MM.1S (cell line): Measurements from ENCODE around the gene GNAI3.

ENCODE experiments used
- DNase-seq: peaks from one replicate; pipeline ENCODE4 v3.0.0-alpha.2; 2015
- H2AFZ ChIP-seq: fragments of 300-600 bp; sonication (generic); 2 replicates; pipeline ENCODE4 v1.6.0; 2016; ENCODE audit warnings: antibody characterized with exemption, low read length
- H3F3A ChIP-seq: fragments of 300-600 bp; sonication (generic); 2 replicates; pipeline ENCODE4 v1.6.1; 2016; ENCODE audit warnings: mild to moderate bottlenecking, antibody characterized with exemption, low read length, moderate library complexity, mixed read lengths; ENCODE audit not compliant: insufficient read depth
- H3K27ac ChIP-seq: fragments of 300-600 bp; sonication (generic); 2 replicates; pipeline ENCODE4 v1.5.1; 2016; ENCODE audit warnings: mild to moderate bottlenecking, low read length
- H3K27me3 ChIP-seq: fragments of 300-600 bp; sonication (generic); replicated peaks from 2 replicates; pipeline ENCODE4 v1.6.0; 2016; ENCODE audit warnings: low read length; ENCODE audit not compliant: insufficient read depth
- H3K36me3 ChIP-seq: fragments of 300-600 bp; sonication (generic); replicated peaks from 2 replicates; pipeline ENCODE4 v1.6.1; 2016; ENCODE audit warnings: mild to moderate bottlenecking, low read length, mixed read lengths; ENCODE audit not compliant: insufficient read depth
- H3K4me1 ChIP-seq: fragments of 300-600 bp; sonication (generic); 2 replicates; pipeline ENCODE4 v1.6.1; 2016; ENCODE audit warnings: low read length, mixed read lengths
- H3K4me2 ChIP-seq: fragments of 300-600 bp; sonication (generic); 2 replicates; pipeline ENCODE4 v1.6.0; 2016; ENCODE audit warnings: low read depth, low read length
- H3K4me3 ChIP-seq: fragments of 300-600 bp; sonication (generic); 2 replicates; pipeline ENCODE4 v1.5.1; 2016; ENCODE audit warnings: low read length, mixed read lengths
- H3K79me2 ChIP-seq: fragments of 300-600 bp; sonication (generic); 2 replicates; pipeline ENCODE4 v1.6.1; 2016; ENCODE audit warnings: mixed run types, low read length, mixed read lengths
- H3K9ac ChIP-seq: fragments of 300-600 bp; sonication (generic); 2 replicates; pipeline ENCODE4 v1.6.1; 2016; ENCODE audit warnings: low read length, mixed read lengths
- H3K9me2 ChIP-seq: fragments of 300-600 bp; sonication (generic); replicated peaks from 2 replicates; pipeline ENCODE4 v1.6.1; 2016; ENCODE audit warnings: mild to moderate bottlenecking, low read length, mixed read lengths; ENCODE audit not compliant: insufficient read depth
- H3K9me3 ChIP-seq: fragments of 300-600 bp; sonication (generic); replicated peaks from 2 replicates; pipeline ENCODE4 v1.6.1; 2016; ENCODE audit warnings: mild to moderate bottlenecking, low read length, mixed read lengths; ENCODE audit not compliant: insufficient read depth
- H4K20me1 ChIP-seq: fragments of 300-600 bp; sonication (generic); 2 replicates; pipeline ENCODE4 v1.6.1; 2016; ENCODE audit warnings: mild to moderate bottlenecking, low read length, moderate library complexity, mixed read lengths; ENCODE audit not compliant: insufficient read depth
- EZH2 ChIP-seq: fragments of 300-600 bp; sonication (generic); optimal IDR thresholded peaks from 2 replicates; pipeline ENCODE3; 2017; ENCODE audit warnings: low read depth, mild to moderate bottlenecking, antibody characterized with exemption, low read length, mixed read lengths
- EZH2phosphoT487 ChIP-seq: fragments of 300-600 bp; sonication (generic); IDR thresholded peaks from 2 replicates; pipeline ENCODE4 v1.6.1; 2018; ENCODE audit warnings: antibody characterized with exemption, low read length
- TF ChIP-seq, protein P1 (sequence below): fragments of 300-600 bp; sonication (generic); IDR thresholded peaks from 2 replicates; pipeline ENCODE4 v1.5.1; 2016; ENCODE audit warnings: antibody characterized with exemption, low read length, mixed read lengths

The GNAI3 gene

DNA sequence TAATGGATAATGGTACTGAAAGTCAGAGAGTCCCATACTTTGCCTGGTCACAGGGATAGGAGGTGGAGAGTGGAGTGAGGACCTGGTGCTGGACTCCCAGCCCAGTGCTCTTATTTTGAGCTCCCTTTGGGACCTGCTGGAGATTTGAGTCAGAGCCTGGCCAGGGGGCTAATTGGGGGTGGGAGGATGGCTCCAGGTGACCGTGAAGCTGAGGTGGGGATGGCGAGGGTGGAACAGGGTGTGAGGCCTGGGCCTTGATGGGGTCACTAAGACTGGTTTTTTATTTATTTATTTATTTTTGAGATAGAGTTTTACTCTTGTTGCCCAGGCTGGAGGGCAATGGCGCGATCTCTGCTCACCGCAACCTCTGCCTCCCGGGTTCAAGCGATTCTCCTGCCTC is 89.0 kb downstream of the GNAI3 start:
- H3K4me3 ChIP-seq = no peak overlapping the region
- no peak overlapping the region for H3K4me2 ChIP-seq
- H2AFZ ChIP-seq = no peak overlapping the region
- H3K27me3 ChIP-seq = no peaks in the 10 kb centered on the region
- H3K79me2 ChIP-seq = no peaks in the 10 kb centered on the region
- no peak overlapping the region for H3K9ac ChIP-seq
- no peak overlapping the region for H3K27ac ChIP-seq
- H4K20me1 ChIP-seq = no peaks in the 10 kb centered on the region
- H3K36me3 ChIP-seq = no peaks in the 10 kb centered on the region
- DNase-seq = no peak
- H3K4me1 ChIP-seq = peaks cover 23% of the 10 kb centered on the region
- no peaks in the 10 kb centered on the region for H3K9me2 ChIP-seq
- no peak for TF ChIP-seq EZH2
- no peaks in the 10 kb centered on the region for H3K9me3 ChIP-seq
- H3F3A ChIP-seq = no peaks in the 10 kb centered on the region

DNA sequence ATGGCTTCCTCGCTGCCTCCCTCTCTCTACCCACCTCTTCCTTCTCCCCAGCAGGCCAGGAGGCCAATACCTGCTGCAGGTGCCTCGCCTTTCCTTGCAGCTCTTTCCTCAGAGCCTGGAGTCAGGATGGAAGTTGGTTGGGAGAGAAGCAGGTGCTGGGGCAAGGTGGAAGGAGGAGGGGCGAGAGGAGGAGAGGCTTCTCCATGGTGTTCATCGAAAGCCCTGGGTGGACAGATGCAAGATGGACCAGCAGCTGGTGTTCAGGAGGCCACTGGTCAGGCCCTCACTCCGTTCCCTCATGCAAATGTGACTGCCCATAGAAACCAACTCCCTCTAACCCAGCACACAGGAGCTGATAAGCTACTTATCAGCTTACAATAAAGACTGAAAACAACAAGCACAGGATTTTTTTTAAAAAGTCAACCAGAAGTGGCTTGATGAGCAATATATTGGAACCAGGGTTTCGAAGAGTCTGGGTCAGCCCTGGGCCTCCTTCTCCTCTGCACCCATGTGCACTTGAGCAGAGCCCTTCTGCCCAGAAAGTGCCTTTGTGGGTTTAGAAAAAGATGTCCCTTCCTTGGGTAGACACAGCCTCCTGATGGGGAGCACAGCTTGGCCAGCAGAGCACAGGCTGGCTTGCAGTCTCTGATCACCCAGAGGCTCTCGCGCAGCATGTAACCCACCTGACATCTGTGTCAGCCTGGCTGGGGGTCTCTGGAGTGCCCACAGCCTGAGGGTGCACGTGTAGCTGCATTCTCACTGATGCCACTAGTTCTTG is 90.8 kb downstream of the GNAI3 start:
- no peak overlapping the region for H2AFZ ChIP-seq
- H3F3A ChIP-seq = no peaks in the 10 kb centered on the region
- no peaks in the 10 kb centered on the region for H4K20me1 ChIP-seq
- no peaks in the 10 kb centered on the region for H3K79me2 ChIP-seq
- H3K27ac ChIP-seq = no peak overlapping the region
- H3K36me3 ChIP-seq = no peaks in the 10 kb centered on the region
- H3K4me1 ChIP-seq = peaks cover 22% of the 10 kb centered on the region
- no peaks in the 10 kb centered on the region for H3K27me3 ChIP-seq
- TF ChIP-seq EZH2phosphoT487 (no peak), EZH2 (no peak)
- TF ChIP-seq, protein P1, sequence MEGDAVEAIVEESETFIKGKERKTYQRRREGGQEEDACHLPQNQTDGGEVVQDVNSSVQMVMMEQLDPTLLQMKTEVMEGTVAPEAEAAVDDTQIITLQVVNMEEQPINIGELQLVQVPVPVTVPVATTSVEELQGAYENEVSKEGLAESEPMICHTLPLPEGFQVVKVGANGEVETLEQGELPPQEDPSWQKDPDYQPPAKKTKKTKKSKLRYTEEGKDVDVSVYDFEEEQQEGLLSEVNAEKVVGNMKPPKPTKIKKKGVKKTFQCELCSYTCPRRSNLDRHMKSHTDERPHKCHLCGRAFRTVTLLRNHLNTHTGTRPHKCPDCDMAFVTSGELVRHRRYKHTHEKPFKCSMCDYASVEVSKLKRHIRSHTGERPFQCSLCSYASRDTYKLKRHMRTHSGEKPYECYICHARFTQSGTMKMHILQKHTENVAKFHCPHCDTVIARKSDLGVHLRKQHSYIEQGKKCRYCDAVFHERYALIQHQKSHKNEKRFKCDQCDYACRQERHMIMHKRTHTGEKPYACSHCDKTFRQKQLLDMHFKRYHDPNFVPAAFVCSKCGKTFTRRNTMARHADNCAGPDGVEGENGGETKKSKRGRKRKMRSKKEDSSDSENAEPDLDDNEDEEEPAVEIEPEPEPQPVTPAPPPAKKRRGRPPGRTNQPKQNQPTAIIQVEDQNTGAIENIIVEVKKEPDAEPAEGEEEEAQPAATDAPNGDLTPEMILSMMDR = no peak
- no peak overlapping the region for H3K4me3 ChIP-seq
- no peaks in the 10 kb centered on the region for H3K9me3 ChIP-seq
- no peak overlapping the region for H3K4me2 ChIP-seq
- no peak for DNase-seq
- H3K9ac ChIP-seq = no peak overlapping the region
- H3K9me2 ChIP-seq = no peaks in the 10 kb centered on the region

DNA sequence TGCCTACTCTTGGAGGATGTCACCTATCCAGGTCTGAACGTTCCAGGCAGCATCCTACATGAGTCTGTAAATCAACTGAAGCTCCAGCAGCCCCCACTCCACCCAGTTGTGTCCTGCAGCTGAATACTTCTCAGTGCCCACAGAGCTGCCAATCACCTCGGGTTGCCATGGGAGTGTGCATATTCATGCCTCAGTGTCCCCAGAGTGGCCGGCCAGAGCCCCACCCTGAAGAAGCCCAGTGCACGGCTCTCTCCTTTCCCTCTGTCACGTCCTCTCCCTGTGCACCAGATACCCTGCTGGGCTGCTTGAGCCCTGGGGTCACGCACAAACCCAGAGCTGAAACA is 91.4 kb downstream of the GNAI3 start:
- no peak for DNase-seq
- H2AFZ ChIP-seq = no peak overlapping the region
- H3K79me2 ChIP-seq = no peaks in the 10 kb centered on the region
- H3K9me2 ChIP-seq = no peaks in the 10 kb centered on the region
- no peak overlapping the region for H3K4me3 ChIP-seq
- no peak for TF ChIP-seq EZH2phosphoT487
- TF ChIP-seq EZH2 = no peak
- TF ChIP-seq, protein P1 = no peak
- H3K4me1 ChIP-seq = peaks cover 16% of the 10 kb centered on the region
- H3K9me3 ChIP-seq = no peaks in the 10 kb centered on the region
- no peaks in the 10 kb centered on the region for H3K27me3 ChIP-seq
- H3F3A ChIP-seq = no peaks in the 10 kb centered on the region
- no peaks in the 10 kb centered on the region for H3K36me3 ChIP-seq
- no peaks in the 10 kb centered on the region for H4K20me1 ChIP-seq
- H3K9ac ChIP-seq = no peak overlapping the region
- no peak overlapping the region for H3K4me2 ChIP-seq
- H3K27ac ChIP-seq = no peak overlapping the region

DNA sequence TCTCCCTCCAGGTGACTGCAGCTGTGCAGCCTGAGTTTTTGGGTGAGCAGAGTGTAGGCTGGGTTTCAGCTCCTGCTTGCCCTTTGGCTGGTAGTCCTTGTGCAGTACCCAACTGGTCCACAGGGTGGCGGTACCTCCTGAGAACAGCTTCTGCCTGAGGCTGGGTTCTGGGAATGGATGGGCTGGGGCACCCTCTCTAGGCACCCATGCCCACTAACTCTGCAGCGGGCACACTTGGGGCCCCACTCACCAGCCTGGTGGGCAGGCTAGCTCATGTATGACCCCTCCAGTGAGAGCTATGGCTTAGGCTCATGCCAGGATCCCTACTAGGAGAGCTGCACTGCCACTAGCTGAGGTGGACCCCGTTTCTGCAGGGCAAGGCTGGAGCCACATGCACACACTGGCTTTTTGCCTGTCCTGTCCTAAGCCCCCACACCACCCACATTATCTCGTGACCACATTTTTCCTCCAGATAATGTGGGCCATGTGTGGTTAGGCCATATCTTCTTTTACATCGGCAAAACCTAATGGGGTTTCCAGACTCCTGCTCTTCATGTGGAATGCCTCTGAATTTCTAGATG is 92.0 kb downstream of the GNAI3 start:
- peak; percentile 60 for DNase-seq
- Histone ChIP-seq H3K9me2 (no peaks in the 10 kb centered on the region), H3K9me3 (no peaks in the 10 kb centered on the region), H4K20me1 (no peaks in the 10 kb centered on the region), H3K27me3 (no peaks in the 10 kb centered on the region), H3K36me3 (no peaks in the 10 kb centered on the region), H3K27ac (no peak overlapping the region), H3K4me3 (no peak overlapping the region), H3K79me2 (no peaks in the 10 kb centered on the region), H2AFZ (0 out of 2 replicates have a peak overlapping the region, but pooled peaks have one; percentile 27), H3K9ac (no peak overlapping the region), H3F3A (no peaks in the 10 kb centered on the region), H3K4me2 (no peak overlapping the region), H3K4me1 (peaks cover 13% of the 10 kb centered on the region)
- no peak for TF ChIP-seq EZH2phosphoT487
- no peak for TF ChIP-seq EZH2
- TF ChIP-seq, protein P1 = peak; percentile 74
